ENCODE measurements around the gene CDK11A. TPM values are rescaled to one million over a fixed set of nuclear protein-coding genes. Genes with fewer than 3 reads are reported as not detected.

The CDK11A gene
- total RNA-seq, 1 experiment from 2014 or later: 56.1 TPM

GRCh38 chr1:1763657-1764621 is 39.8 kb upstream of the CDK11A start:
- no peak overlapping the region for H3K4me3 ChIP-seq (ENCODE audit: low read depth, low read length, poor library complexity, severe bottlenecking)
- DNase-seq (ENCODE audit: low spot score): no peak
- H3K27ac ChIP-seq (ENCODE audit: low read depth, low read length, poor library complexity, severe bottlenecking): no peak overlapping the region
- H3K36me3 ChIP-seq (ENCODE audit: insufficient read depth, low read length, poor library complexity, severe bottlenecking): peaks cover 30% of the 10 kb centered on the region
- BruUV-seq (replicated peaks): no TSS peak
- CTCF ChIA-PET: no interaction called here
- no peak for TF ChIP-seq CTCF (conservative IDR thresholded peaks at IDR 0.05; ENCODE audit: low read depth, low read length)
- H3K9me3 ChIP-seq (ENCODE audit: low read depth, low read length, poor library complexity, severe bottlenecking): no peaks in the 10 kb centered on the region
- no peaks in the 10 kb centered on the region for H3K27me3 ChIP-seq (replicated peaks; ENCODE audit: insufficient read depth, low read depth, low read length, poor library complexity)
- POLR2A ChIA-PET (ENCODE audit: low non-redundant PET): no interaction called here
- intact Hi-C loops (cut with micrococcal nuclease; ENCODE audit: unreplicated experiment): no loop called here
- H3K4me1 ChIP-seq (ENCODE audit: insufficient read depth, low read length, poor library complexity, severe bottlenecking): no peaks in the 10 kb centered on the region

- Histone ChIP-seq H3K27ac (ENCODE audit: low read depth, low read length, poor library complexity, severe bottlenecking) (no peak overlapping the region), H3K36me3 (ENCODE audit: insufficient read depth, low read length, poor library complexity, severe bottlenecking) (peaks cover 29% of the 10 kb centered on the region), H3K9me3 (ENCODE audit: low read depth, low read length, poor library complexity, severe bottlenecking) (no peaks in the 10 kb centered on the region), H3K4me1 (ENCODE audit: insufficient read depth, low read length, poor library complexity, severe bottlenecking) (no peaks in the 10 kb centered on the region), H3K4me3 (ENCODE audit: low read depth, low read length, poor library complexity, severe bottlenecking) (no peak overlapping the region), H3K27me3 (replicated peaks; ENCODE audit: insufficient read depth, low read depth, low read length, poor library complexity) (no peaks in the 10 kb centered on the region)
- intact Hi-C loops (cut with micrococcal nuclease; ENCODE audit: unreplicated experiment): no loop called here
- DNase-seq (ENCODE audit: low spot score): no peak
- ChIA-PET POLR2A (ENCODE audit: low non-redundant PET) (no interaction called here), CTCF (no interaction called here)
- TF ChIP-seq CTCF (conservative IDR thresholded peaks at IDR 0.05; ENCODE audit: low read depth, low read length) (no peak), EZH2 (IDR thresholded peaks at IDR 0.05; ENCODE audit: borderline replicate concordance, low read depth, low read length, poor library complexity, severe bottlenecking) (no peak)
- no TSS peak for BruUV-seq (replicated peaks)
Measured at GRCh38 chr1:1761504-1762376, 37.6 kb upstream of the CDK11A start.

- ChIA-PET POLR2A (ENCODE audit: low non-redundant PET) (no interaction called here), CTCF (no interaction called here)
- H3K36me3 ChIP-seq (ENCODE audit: insufficient read depth, low read length, poor library complexity, severe bottlenecking): peaks cover 39% of the 10 kb centered on the region
- BruUV-seq (replicated peaks): no TSS peak
- no peaks in the 10 kb centered on the region for H3K4me1 ChIP-seq (ENCODE audit: insufficient read depth, low read length, poor library complexity, severe bottlenecking)
- no peaks in the 10 kb centered on the region for H3K9me3 ChIP-seq (ENCODE audit: low read depth, low read length, poor library complexity, severe bottlenecking)
- DNase-seq (ENCODE audit: low spot score): no peak
- no peak for TF ChIP-seq CTCF (conservative IDR thresholded peaks at IDR 0.05; ENCODE audit: low read depth, low read length)
- TF ChIP-seq EZH2 (IDR thresholded peaks at IDR 0.05; ENCODE audit: borderline replicate concordance, low read depth, low read length, poor library complexity, severe bottlenecking): no peak
- intact Hi-C loops (cut with micrococcal nuclease; ENCODE audit: unreplicated experiment): no loop called here
- H3K4me3 ChIP-seq (ENCODE audit: low read depth, low read length, poor library complexity, severe bottlenecking): no peak overlapping the region
- H3K27me3 ChIP-seq (replicated peaks; ENCODE audit: insufficient read depth, low read depth, low read length, poor library complexity): no peaks in the 10 kb centered on the region
- H3K27ac ChIP-seq (ENCODE audit: low read depth, low read length, poor library complexity, severe bottlenecking): no peak overlapping the region
Measured at GRCh38 chr1:1760715-1761114, 36.6 kb upstream of the CDK11A start.
